Measurements from ENCODE around the gene ARL13B. TPM values are rescaled to one million over a fixed set of nuclear protein-coding genes. Genes with fewer than 3 reads are reported as not detected.
A peak's percentile ranks its signal among the peaks of the same experiment; 100 is the strongest.
"Not testable (repeated sequence)": the region's sequence is repeated elsewhere in the genome, so short reads cannot be mapped to it uniquely, and the experiment has no call there.

ARL13B gene
- total RNA-seq, 1 donor from 2014 or later = 13.5 TPM

DNA sequence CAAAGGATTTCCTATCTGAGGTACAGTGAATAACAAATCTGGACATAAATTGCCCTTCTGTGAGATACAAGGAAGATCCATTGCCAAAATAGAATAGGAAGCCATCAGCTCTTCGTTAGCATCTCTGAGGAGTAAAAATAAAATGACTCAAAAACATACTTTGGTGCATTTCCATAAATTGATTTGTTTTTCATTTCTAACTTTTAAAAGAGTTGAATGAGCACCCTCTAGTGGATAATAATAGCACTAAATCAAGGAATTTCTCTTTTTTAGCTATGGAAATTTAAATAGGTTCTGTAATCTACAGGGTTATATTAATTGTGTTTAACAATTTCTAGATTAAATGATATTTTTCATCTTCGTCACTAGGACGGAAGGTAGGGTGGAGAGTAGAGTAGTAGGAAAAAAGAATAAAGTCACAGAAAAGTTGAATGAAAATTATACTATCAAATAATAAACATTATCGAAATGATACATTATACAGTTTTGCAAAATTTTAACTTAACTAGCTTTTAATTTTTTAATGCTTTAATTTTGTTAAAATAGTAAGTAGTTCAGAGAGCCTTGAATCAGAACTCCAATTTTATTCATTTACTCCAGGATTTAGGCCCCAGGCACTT, 89.3 kb downstream of the ARL13B start:
- Histone ChIP-seq H3K36me3 (peaks cover 0 to 12% of the 10 kb centered on the region in 2 donors), H3K9me3 (no peaks in the 10 kb centered on the region), H3K27me3 (no peaks in the 10 kb centered on the region), H3K27ac (no peak overlapping the region), H3K4me1 (peaks cover 18% of the 10 kb centered on the region), H3K4me3 (no peak overlapping the region)
- intact Hi-C loops (cut with DNase I) = loop anchor here (5.0 kb wide), 1 partner anchor 62 kb away; no protein-coding TSS in a partner anchor
- no peak for DNase-seq (ENCODE audit: extremely low spot score in 2 of 2)
- TF ChIP-seq, protein P1, sequence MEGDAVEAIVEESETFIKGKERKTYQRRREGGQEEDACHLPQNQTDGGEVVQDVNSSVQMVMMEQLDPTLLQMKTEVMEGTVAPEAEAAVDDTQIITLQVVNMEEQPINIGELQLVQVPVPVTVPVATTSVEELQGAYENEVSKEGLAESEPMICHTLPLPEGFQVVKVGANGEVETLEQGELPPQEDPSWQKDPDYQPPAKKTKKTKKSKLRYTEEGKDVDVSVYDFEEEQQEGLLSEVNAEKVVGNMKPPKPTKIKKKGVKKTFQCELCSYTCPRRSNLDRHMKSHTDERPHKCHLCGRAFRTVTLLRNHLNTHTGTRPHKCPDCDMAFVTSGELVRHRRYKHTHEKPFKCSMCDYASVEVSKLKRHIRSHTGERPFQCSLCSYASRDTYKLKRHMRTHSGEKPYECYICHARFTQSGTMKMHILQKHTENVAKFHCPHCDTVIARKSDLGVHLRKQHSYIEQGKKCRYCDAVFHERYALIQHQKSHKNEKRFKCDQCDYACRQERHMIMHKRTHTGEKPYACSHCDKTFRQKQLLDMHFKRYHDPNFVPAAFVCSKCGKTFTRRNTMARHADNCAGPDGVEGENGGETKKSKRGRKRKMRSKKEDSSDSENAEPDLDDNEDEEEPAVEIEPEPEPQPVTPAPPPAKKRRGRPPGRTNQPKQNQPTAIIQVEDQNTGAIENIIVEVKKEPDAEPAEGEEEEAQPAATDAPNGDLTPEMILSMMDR (IDR thresholded peaks at IDR 0.05) = peak; percentile 14 to 44 (median 44)
- TF ChIP-seq POLR2A (IDR thresholded peaks at IDR 0.05) = no peak

DNA sequence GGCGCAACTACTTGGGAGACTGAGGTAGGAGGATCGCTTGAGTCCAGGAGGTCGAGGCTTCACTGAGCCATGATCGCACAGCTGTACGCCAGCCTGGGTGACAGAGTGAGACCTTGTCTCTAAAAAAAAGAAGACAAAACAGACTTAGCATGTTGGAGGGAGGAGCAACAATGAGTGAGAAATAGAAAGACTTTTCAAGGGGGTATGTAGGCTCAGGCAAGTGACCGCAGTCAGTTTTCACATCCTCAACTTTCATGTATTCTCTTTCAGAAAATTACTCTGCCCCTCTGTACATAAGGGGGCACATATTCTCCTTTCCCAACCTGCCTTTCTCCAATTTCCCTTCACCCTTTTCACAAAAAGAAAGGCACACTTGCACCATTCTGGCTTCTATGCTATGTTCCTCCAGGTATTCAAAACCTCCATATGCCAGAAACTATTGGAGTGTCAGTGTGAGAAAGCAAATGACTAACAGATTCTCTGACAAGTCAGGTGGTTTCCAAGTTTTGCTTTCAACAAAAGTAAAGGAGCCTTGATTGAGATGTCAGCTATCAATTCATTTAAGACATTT, 90.5 kb downstream of the ARL13B start:
- TF ChIP-seq, protein P1 (IDR thresholded peaks at IDR 0.05) = no peak
- no peak for TF ChIP-seq POLR2AphosphoS5 (IDR thresholded peaks at IDR 0.05; ENCODE audit: insufficient read depth in 1 of 2, low read depth in 1 of 2)
- no peak for TF ChIP-seq POLR2A (IDR thresholded peaks at IDR 0.05)

DNA sequence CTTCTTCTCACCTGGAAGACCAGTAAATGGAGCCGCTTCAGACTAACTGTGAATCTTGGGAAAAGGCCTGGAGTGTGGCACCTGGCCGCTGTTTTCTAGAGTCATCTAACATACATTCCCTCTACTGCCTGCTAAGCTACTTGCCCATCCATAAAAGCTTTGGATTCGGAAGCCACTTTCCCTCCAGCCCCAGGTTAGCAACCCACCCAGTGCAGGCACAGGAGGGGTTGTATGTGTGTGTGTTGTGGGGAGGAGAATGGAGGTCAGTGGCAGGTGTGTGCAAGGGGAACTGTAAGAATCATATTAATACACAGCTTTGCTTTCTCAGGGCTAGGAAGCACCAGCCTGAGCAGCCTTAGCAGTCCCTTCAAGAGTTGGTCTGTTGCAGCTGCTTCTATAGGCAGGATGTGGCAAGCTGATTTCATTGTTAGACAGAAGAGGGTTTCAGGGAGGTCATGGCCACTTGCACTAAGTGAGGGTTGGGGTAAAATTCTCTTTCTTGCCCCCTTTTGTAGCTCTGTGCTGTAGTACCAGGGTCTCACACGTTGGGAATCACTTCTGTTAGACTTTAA, 91.8 kb downstream of the ARL13B start:
- no peak for DNase-seq (ENCODE audit: extremely low spot score in 2 of 2)
- Histone ChIP-seq H3K36me3 (peaks cover 0 to 12% of the 10 kb centered on the region in 2 donors), H3K4me1 (no peaks in the 10 kb centered on the region), H3K9me3 (no peaks in the 10 kb centered on the region), H3K27ac (no peak overlapping the region), H3K27me3 (no peaks in the 10 kb centered on the region), H3K4me3 (no peak overlapping the region)
- intact Hi-C loops (cut with DNase I) = no loop called here
- TF ChIP-seq, protein P1 (IDR thresholded peaks at IDR 0.05) = no peak
- no peak for TF ChIP-seq POLR2A (IDR thresholded peaks at IDR 0.05)
- no peak for TF ChIP-seq POLR2AphosphoS5 (IDR thresholded peaks at IDR 0.05; ENCODE audit: insufficient read depth in 1 of 2, low read depth in 1 of 2)

More for the DNA sequence above, 90.5 kb downstream of the ARL13B start:
- no peak overlapping the region for H3K27ac ChIP-seq
- peaks cover 8% of the 10 kb centered on the region for H3K4me1 ChIP-seq
- no peak for DNase-seq (ENCODE audit: extremely low spot score in 2 of 2)
- no peaks in the 10 kb centered on the region for H3K9me3 ChIP-seq
- H3K36me3 ChIP-seq = peaks cover 0 to 12% of the 10 kb centered on the region in 2 donors
- H3K4me3 ChIP-seq = no peak overlapping the region
- intact Hi-C loops (cut with DNase I) = no loop called here
- H3K27me3 ChIP-seq = no peaks in the 10 kb centered on the region

DNA sequence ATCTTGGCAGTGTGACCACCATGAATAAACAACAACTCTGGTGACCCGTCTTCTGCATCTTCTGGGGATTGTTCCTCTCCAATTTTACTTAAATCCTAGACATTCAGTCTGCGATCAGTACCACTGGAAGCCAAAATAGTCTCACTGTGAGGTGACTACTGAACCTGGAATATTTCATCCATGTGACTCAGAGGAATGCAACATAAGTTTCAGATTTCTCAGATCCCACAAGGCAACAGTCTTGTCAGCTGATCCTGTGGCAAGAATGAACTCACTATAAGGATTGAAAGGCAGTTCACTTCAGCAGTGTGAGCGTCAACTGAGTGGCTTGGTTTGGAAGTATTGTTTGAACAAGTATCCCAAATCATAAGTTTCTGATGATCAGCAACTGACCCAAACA, 96.1 kb downstream of the ARL13B start:
- TF ChIP-seq, protein P1 (IDR thresholded peaks at IDR 0.05) = no peak
- TF ChIP-seq POLR2A (IDR thresholded peaks at IDR 0.05) (no peak), POLR2AphosphoS5 (IDR thresholded peaks at IDR 0.05; ENCODE audit: insufficient read depth in 1 of 2, low read depth in 1 of 2) (no peak)
- Histone ChIP-seq H3K4me3 (no peak overlapping the region), H3K27ac (no peak overlapping the region), H3K27me3 (no peaks in the 10 kb centered on the region), H3K9me3 (no peaks in the 10 kb centered on the region), H3K36me3 (peaks cover 0 to 7% of the 10 kb centered on the region in 2 donors), H3K4me1 (no peaks in the 10 kb centered on the region)
- DNase-seq (ENCODE audit: extremely low spot score in 2 of 2) = no peak
- intact Hi-C loops (cut with DNase I) = no loop called here

DNA sequence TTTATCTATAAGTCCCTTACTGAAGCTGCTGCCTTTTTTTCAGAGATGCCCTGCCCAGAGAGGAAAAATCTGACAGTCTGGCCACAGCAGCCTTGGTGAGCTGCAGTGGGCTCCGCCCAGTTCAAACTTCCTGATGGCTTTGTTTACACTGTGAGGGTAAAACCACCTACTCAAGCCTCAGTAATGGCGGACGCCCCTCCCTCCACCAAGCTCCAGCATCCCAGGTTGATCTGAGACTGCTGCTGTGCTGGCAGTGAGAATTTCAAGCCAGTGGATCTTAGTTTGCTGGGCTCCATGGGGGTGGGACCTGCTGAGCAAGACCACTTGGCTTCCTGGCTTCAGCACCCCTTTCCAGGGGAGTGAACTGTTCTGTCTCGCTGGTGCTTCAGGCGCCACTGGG, 100.6 kb downstream of the ARL13B start:
- H3K4me3 ChIP-seq; H3K9me3 ChIP-seq; H3K27me3 ChIP-seq; H3K4me1 ChIP-seq; H3K27ac ChIP-seq; intact Hi-C loops (cut with DNase I); H3K36me3 ChIP-seq; DNase-seq (ENCODE audit: extremely low spot score in 2 of 2): not testable (repeated sequence)

All from vagina (tissue), 2 donors.